NB4 (cell line): Measurements from ENCODE around the gene CCNY.
"Not testable (repeated sequence)": the region's sequence is repeated elsewhere in the genome, so short reads cannot be mapped to it uniquely, and the experiment has no call there.

ENCODE experiments used
- DNase-seq: peaks from one replicate; pipeline ENCODE4 v3.0.0; 2010; ENCODE audit warnings: low read depth
- H3K4me3 ChIP-seq: one replicate; pipeline ENCODE4 v1.5.1; 2011; ENCODE audit warnings: mild to moderate bottlenecking, low read depth, low read length, moderate library complexity
- MYC ChIP-seq: IDR thresholded peaks from 2 replicates; pipeline ENCODE4 v1.6.1; 2011; ENCODE audit warnings: low read depth, low read length
- POLR2A ChIP-seq: IDR thresholded peaks from 2 replicates; pipeline ENCODE4 v1.6.1; 2011; ENCODE audit warnings: mild to moderate bottlenecking; ENCODE audit not compliant: insufficient read length; ENCODE audit errors: extremely low read depth
- TF ChIP-seq, protein P1 (sequence below): IDR thresholded peaks from 2 replicates; pipeline ENCODE4 v1.6.1; 2011; ENCODE audit warnings: low read depth, low read length
- TF ChIP-seq, protein P2 (sequence below): IDR thresholded peaks from one replicate; pipeline ENCODE4 v1.5.1; 2012; ENCODE audit warnings: low read depth, low read length

The CCNY gene

DNA sequence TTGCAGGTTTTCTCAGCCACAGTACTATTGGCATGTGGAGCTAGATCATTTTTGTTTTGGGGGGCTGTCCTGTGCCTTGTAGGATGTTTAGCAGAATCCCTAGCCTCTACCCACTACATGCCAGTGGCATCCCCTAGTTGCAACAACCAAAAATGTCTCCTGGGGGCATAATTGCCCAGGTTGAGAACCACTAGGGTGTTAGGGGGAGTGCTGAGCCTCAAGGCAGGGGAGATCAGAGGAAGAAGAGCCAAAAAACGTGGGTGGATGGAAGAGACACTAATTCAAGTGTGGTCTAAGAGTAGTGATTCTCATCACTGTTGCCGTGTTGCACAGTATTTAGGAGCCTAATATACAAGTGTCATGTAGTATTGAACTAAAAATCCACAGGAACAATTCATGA, 31.7 kb upstream of the CCNY start:
- no peak overlapping the region for H3K4me3 ChIP-seq
- TF ChIP-seq, protein P1, sequence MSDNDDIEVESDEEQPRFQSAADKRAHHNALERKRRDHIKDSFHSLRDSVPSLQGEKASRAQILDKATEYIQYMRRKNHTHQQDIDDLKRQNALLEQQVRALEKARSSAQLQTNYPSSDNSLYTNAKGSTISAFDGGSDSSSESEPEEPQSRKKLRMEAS = no peak
- TF ChIP-seq MYC (no peak), POLR2A (no peak)
- TF ChIP-seq, protein P2, sequence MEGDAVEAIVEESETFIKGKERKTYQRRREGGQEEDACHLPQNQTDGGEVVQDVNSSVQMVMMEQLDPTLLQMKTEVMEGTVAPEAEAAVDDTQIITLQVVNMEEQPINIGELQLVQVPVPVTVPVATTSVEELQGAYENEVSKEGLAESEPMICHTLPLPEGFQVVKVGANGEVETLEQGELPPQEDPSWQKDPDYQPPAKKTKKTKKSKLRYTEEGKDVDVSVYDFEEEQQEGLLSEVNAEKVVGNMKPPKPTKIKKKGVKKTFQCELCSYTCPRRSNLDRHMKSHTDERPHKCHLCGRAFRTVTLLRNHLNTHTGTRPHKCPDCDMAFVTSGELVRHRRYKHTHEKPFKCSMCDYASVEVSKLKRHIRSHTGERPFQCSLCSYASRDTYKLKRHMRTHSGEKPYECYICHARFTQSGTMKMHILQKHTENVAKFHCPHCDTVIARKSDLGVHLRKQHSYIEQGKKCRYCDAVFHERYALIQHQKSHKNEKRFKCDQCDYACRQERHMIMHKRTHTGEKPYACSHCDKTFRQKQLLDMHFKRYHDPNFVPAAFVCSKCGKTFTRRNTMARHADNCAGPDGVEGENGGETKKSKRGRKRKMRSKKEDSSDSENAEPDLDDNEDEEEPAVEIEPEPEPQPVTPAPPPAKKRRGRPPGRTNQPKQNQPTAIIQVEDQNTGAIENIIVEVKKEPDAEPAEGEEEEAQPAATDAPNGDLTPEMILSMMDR = no peak
- DNase-seq = peak; percentile 8

DNA sequence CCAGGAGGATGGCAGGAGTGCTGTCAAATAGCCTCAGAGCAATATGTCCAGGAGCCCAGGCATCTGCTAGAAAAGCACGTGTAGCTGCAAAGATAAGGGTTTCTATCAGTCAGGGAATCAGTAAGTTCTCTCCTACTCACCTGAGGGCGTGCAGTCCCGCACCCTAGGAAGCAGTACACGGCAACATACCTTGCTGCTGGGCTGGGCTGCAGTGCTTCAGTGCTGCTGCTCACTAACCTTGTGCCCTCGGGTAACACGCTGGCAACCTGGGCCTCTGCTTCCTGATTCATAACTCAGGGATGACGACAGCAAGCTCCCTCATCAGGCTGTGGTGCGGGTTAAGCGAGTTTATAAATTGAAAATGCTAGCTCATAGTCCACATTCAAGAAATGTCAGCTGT, 29.5 kb upstream of the CCNY start:
- no peak overlapping the region for H3K4me3 ChIP-seq
- no peak for DNase-seq
- TF ChIP-seq, protein P2 = no peak
- TF ChIP-seq POLR2A (no peak), MYC (no peak)
- TF ChIP-seq, protein P1 = no peak

DNA sequence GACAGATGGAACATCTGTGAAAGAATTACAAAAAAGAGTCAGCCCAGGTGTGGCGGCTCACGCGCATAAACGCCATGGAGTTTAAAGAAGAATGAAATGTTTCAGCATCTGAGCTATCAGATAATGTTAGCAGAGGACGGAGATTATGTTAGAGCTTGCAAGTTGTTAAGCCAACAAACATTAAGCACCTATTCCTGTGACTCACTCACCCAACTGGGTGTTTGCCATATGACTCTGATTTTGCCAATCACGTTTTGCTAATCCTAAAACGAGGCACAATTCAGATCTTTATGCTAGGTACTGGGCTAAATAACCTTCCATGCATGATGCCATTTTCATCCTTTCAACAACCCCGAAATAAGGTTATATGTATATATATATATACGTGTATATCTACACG, 29.0 kb upstream of the CCNY start:
- no peak for DNase-seq
- TF ChIP-seq MYC (no peak), POLR2A (no peak)
- TF ChIP-seq, protein P2 = no peak
- TF ChIP-seq, protein P1 = no peak
- H3K4me3 ChIP-seq = no peak overlapping the region

DNA sequence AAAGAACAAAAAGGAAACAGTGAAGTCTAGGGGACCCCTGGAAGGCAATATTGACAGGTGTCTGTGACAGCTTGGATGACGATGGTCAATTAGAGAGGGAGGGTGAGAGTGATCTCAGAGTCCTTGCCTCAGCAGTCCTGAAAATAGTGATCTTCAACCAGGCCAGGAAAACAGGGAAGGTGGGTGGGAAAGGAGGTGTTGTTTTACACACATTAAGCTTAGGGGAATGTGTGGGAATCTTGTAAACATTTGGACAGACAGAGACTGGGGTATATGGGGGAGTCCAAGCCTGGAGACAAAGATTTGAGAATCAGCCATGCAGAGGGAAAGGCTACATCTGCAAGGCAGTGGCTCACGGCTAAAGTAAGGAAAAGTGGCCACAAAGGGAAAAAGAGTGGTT, 27.5 kb upstream of the CCNY start:
- no peak for DNase-seq
- no peak overlapping the region for H3K4me3 ChIP-seq
- TF ChIP-seq, protein P1 = no peak
- TF ChIP-seq, protein P2 = no peak
- TF ChIP-seq MYC = no peak
- no peak for TF ChIP-seq POLR2A

DNA sequence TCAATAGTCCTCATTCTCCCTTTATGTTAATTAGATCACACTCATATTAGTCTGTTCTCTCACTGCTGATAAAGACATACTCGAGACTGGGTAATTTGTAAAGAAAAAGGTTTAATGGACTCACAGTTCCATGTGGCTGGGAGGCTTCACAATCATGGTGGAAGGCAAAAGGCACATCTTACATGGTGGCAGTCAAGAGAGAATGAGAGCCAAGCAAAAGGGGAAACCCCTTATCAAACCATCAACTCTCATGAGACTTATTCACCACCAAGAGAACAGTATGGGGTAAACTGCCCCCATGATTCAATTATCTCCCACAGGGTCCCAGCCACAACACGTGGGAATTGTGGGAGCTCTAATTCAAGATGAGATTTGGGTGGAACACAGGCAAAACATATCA, 22.2 kb upstream of the CCNY start:
- DNase-seq = peak; percentile 14
- H3K4me3 ChIP-seq = not testable (repeated sequence)

DNA sequence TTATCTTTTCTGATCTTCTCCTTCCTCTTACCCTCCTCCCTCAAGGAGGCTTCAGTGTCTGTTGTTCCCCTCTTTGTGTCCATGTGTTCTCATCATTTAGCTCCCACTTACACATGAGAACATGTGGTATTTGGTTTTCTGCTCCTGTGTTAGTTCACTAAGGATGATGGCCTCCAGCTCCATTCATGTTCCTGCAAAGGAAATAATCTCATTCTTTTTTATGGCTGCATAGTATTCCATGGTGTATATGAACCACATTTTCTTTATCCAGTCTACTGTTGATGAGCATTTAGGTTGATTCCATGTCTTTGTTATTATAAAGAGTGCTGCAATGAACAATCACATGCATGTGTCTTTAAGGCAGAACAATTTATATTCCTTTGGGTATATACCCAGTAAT, 21.1 kb upstream of the CCNY start:
- not testable (repeated sequence) for H3K4me3 ChIP-seq, DNase-seq

DNA sequence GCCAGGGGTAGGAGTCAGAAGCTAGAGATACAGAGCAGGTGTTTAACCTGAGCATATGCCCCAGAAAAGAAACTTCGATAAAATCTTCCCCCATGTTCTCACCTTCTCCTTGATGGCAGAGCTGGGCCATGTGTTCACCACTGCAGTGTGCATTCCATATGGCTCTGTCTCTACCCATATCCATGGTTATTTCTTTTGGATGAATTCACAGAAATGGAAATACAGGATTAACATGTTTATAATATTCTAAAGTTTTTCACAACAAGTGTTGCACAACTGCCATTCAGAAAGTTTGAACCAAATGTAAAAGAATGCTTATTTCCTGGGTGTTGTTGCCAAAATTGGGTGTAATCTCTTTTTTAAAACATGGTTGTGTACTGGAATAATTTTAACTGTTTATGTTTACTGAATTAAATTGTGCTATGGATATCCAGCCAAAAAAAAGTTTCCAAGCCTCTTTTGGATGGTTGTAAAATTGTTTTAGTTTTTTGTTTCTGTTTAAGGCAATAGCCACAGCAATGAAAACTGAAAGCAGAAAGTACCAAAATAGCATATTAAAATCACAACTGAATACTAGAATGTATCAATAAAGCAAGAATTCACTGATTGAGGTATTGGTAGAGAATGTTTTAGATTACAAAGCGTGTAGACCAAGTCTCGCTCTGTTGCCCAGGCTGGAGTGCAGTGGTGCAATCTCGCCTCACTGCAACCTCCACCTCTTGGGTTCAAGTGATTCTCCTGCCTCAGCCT, 19.9 kb upstream of the CCNY start:
- no peak for DNase-seq
- H3K4me3 ChIP-seq = no peak overlapping the region
- TF ChIP-seq, protein P1 = no peak
- TF ChIP-seq MYC (no peak), POLR2A (no peak)
- TF ChIP-seq, protein P2 = no peak
